ENCODE measurements around the gene TP53I11. TPM values are rescaled to one million over a fixed set of nuclear protein-coding genes. Genes with fewer than 3 reads are reported as not detected.

TP53I11 gene
- total and polyA plus RNA-seq, 2 donors (not counting 3 experiments of a cell fraction or from before 2014, with no cell fraction given): 31.5 to 79.4 TPM

GRCh38 chr11:44930588-44931302 lies 19.9 kb downstream of the TP53I11 start:
- H3K79me2 ChIP-seq (ENCODE audit: control insufficient read depth, insufficient read depth, low read length): no peaks in the 10 kb centered on the region
- H3K4me1 ChIP-seq (ENCODE audit: control insufficient read depth, extremely low read depth, insufficient read depth, low read length): no peaks in the 10 kb centered on the region
- H3K4me3 ChIP-seq (replicated peaks in 1 of 3; ENCODE audit: insufficient read depth in 1 of 3, low read depth in 1 of 3, low read length in 3 of 3): no peak overlapping the region
- intact Hi-C loops (cut with micrococcal nuclease): no loop called here
- H3K9ac ChIP-seq (replicated peaks; ENCODE audit: extremely low read depth, insufficient read depth, low read length): no peak overlapping the region
- peaks cover 0 to 4% of the 10 kb centered on the region in 2 experiments for H3K36me3 ChIP-seq (ENCODE audit: control insufficient read depth in 2 of 2, extremely low read depth in 1 of 2, insufficient read depth in 2 of 2, low read length in 2 of 2)
- H2AFZ ChIP-seq (ENCODE audit: low read depth, low read length): no peak overlapping the region
- DNase-seq (ENCODE audit: low read depth, low spot score) (no peak), FAIRE-seq (no peak)
- CTCF ChIA-PET: interaction anchor here (0.8 to 24.5 kb wide), 5 partner anchors 19 to 373 kb away, joined by 3 to 1618 read pairs (median 3); no protein-coding TSS in a partner anchor
- POLR2A ChIA-PET: no interaction called here
- no peaks in the 10 kb centered on the region for H3K27me3 ChIP-seq (ENCODE audit: control insufficient read depth in 2 of 2, insufficient read depth in 2 of 2, low read length in 2 of 2)
- H3K4me2 ChIP-seq (ENCODE audit: insufficient read depth, low read length): no peak overlapping the region
- H3K9me1 ChIP-seq (replicated peaks; ENCODE audit: control insufficient read depth, extremely low read depth, insufficient read depth, low read length): no peaks in the 10 kb centered on the region
- H3K9me3 ChIP-seq (replicated peaks; ENCODE audit: control insufficient read depth, insufficient read depth, low read length): no peaks in the 10 kb centered on the region
- no peaks in the 10 kb centered on the region for H4K20me1 ChIP-seq (replicated peaks; ENCODE audit: control insufficient read depth, extremely low read depth, insufficient read depth, low read length)
- TF ChIP-seq MYC (IDR thresholded peaks at IDR 0.05; ENCODE audit: low read depth, low read length): no peak
- no peak for TF ChIP-seq POLR2AphosphoS5 (IDR thresholded peaks at IDR 0.05; ENCODE audit: insufficient read depth, low read depth, low read length)
- TF ChIP-seq JUN (IDR thresholded peaks at IDR 0.05; ENCODE audit: borderline replicate concordance, insufficient read depth, insufficient read length, low read depth): no peak
- TF ChIP-seq EZH2 (IDR thresholded peaks at IDR 0.05; ENCODE audit: borderline replicate concordance, low read depth, low read length, severe bottlenecking): no peak
- TF ChIP-seq FOS (IDR thresholded peaks at IDR 0.05; ENCODE audit: borderline replicate concordance, insufficient read depth, low read length): no peak
- no peak for TF ChIP-seq POLR2A (IDR thresholded peaks at IDR 0.05; ENCODE audit: low read depth, low read length)
- TF ChIP-seq CTCF (IDR thresholded peaks at IDR 0.05; ENCODE audit: extremely low read depth in 1 of 2, insufficient read depth in 1 of 2, low read depth in 1 of 2, low read length in 2 of 2): no peak
- TF ChIP-seq MAX (IDR thresholded peaks at IDR 0.05; ENCODE audit: insufficient read depth, insufficient read length): no peak
- no peak for TF ChIP-seq GATA2 (IDR thresholded peaks at IDR 0.05; ENCODE audit: insufficient read depth, insufficient read length, low read depth, low read length)
- BruUV-seq (replicated peaks): no TSS peak
- H3K27ac ChIP-seq (ENCODE audit: insufficient read depth, low read depth, low read length): no peak overlapping the region
- dilution Hi-C loops (cut with MboI; ENCODE audit: extremely low pct_ligation_motif_present, low sequenced_read_pairs): no loop called here

All from endothelial cell of umbilical vein (primary cell).